Stimulated activated CD8-positive, alpha-beta memory T cell treated with anti-CD3 and anti-CD28 coated beads, Interleukin-15, amount 100 ng/mL, for 4 hours (primary cell): ENCODE data around the gene MSANTD1.

Experiments used
- DNase-seq, 2 donors: peaks; one replicate each; pipeline ENCODE4 v3.0.0-alpha.2; 2020; ENCODE audit warnings: low read depth in 2 of 2

Gene MSANTD1

GRCh38 chr4:3263053-3263875, 14.3 kb downstream of the MSANTD1 start:
- no peak for DNase-seq

GRCh38 chr4:3263876-3264193, 14.9 kb downstream of the MSANTD1 start:
- no peak for DNase-seq

- DNase-seq = no peak
Observed at GRCh38 chr4:3266076-3266475, 17.1 kb downstream of the MSANTD1 start.

- DNase-seq = no peak
Observed at GRCh38 chr4:3267576-3268394, 18.8 kb downstream of the MSANTD1 start.

- no peak for DNase-seq
Observed at GRCh38 chr4:3268395-3269104, 19.6 kb downstream of the MSANTD1 start.

- no peak for DNase-seq
Observed at GRCh38 chr4:3269105-3269927, 20.4 kb downstream of the MSANTD1 start.

GRCh38 chr4:3269991-3270611, 21.1 kb downstream of the MSANTD1 start:
- no peak for DNase-seq

- no peak for DNase-seq
Observed at GRCh38 chr4:3271131-3271530, 22.2 kb downstream of the MSANTD1 start.

GRCh38 chr4:3276986-3277385, 28.0 kb downstream of the MSANTD1 start:
- DNase-seq = no peak

- no peak for DNase-seq
Observed at GRCh38 chr4:3280466-3280865, 31.5 kb downstream of the MSANTD1 start.

- no peak for DNase-seq
Observed at GRCh38 chr4:3283483-3283882, 34.5 kb downstream of the MSANTD1 start.

- no peak for DNase-seq
Observed at GRCh38 chr4:3283916-3284315, 35.0 kb downstream of the MSANTD1 start.

- DNase-seq = no peak
Observed at GRCh38 chr4:3284734-3285557, 36.0 kb downstream of the MSANTD1 start.

GRCh38 chr4:3285558-3286334, 36.8 kb downstream of the MSANTD1 start:
- DNase-seq = no peak

- DNase-seq = no peak
Observed at GRCh38 chr4:3286335-3287175, 37.6 kb downstream of the MSANTD1 start.

- DNase-seq = no peak
Observed at GRCh38 chr4:3287271-3287971, 38.5 kb downstream of the MSANTD1 start.

GRCh38 chr4:3287972-3288570, 39.1 kb downstream of the MSANTD1 start:
- DNase-seq = no peak
